MV-4-11 (cell line): ENCODE measurements around the gene CD2.
"Not testable (repeated sequence)": the region's sequence is repeated elsewhere in the genome, so short reads cannot be mapped to it uniquely, and the experiment has no call there.

Experiments used
- DNase-seq: peaks from one replicate; lab custom pipeline; 2025; lab: John Stamatoyannopoulos, UW

CD2 gene

GRCh38 chr1:116732726-116733125 is 21.5 kb upstream of the CD2 start:
- no peak for DNase-seq

- peak; percentile 82 for DNase-seq
Observed at GRCh38 chr1:116733476-116734365, 20.5 kb upstream of the CD2 start.

- no peak for DNase-seq
Observed at GRCh38 chr1:116735246-116735645, 19.0 kb upstream of the CD2 start.

- DNase-seq = peak; percentile 42
Observed at GRCh38 chr1:116737020-116737854, 17.0 kb upstream of the CD2 start.

- no peak for DNase-seq
Observed at GRCh38 chr1:116737855-116738321, 16.3 kb upstream of the CD2 start.

GRCh38 chr1:116738673-116739370 is 15.4 kb upstream of the CD2 start:
- DNase-seq = no peak

- DNase-seq = no peak
Observed at GRCh38 chr1:116739371-116740012, 14.7 kb upstream of the CD2 start.

- no peak for DNase-seq
Observed at GRCh38 chr1:116740296-116740695, 13.9 kb upstream of the CD2 start.

- DNase-seq = peak; percentile 75
Observed at GRCh38 chr1:116740746-116741145, 13.5 kb upstream of the CD2 start.

GRCh38 chr1:116741836-116742565 is 12.2 kb upstream of the CD2 start:
- no peak for DNase-seq

GRCh38 chr1:116743535-116743934 is 10.7 kb upstream of the CD2 start:
- peak; percentile 28 for DNase-seq

- DNase-seq = no peak
Observed at GRCh38 chr1:116748272-116748671, 6.0 kb upstream of the CD2 start.

GRCh38 chr1:116751146-116751545 is 3.1 kb upstream of the CD2 start:
- peak; percentile 70 for DNase-seq

GRCh38 chr1:116751621-116752020 is 2.6 kb upstream of the CD2 start:
- peak; percentile 75 for DNase-seq

- no peak for DNase-seq
Observed at GRCh38 chr1:116753312-116753711, 918 bp upstream of the CD2 start.

- DNase-seq = no peak
Observed at GRCh38 chr1:116755066-116755465, 836 bp downstream of the CD2 start.

GRCh38 chr1:116755681-116756080 is 1.5 kb downstream of the CD2 start:
- no peak for DNase-seq

- not testable (repeated sequence) for DNase-seq
Observed at GRCh38 chr1:116756092-116756491, 1.9 kb downstream of the CD2 start.

GRCh38 chr1:116758456-116758815 is 4.2 kb downstream of the CD2 start:
- DNase-seq = not testable (repeated sequence)

GRCh38 chr1:116759636-116760035 is 5.4 kb downstream of the CD2 start:
- no peak for DNase-seq

- DNase-seq = no peak
Observed at GRCh38 chr1:116760487-116760886, 6.3 kb downstream of the CD2 start.
